HG03175 (cell line): ENCODE measurements around the gene ACSS1.

Experiments
- ATAC-seq: cut with Tn5 transposase; IDR thresholded peaks from one replicate; pipeline ENCODE4 v1.9.1; 2021; ENCODE audit warnings: mild to moderate bottlenecking, moderate library complexity; ENCODE audit not compliant: unreplicated experiment

ACSS1 gene

DNA sequence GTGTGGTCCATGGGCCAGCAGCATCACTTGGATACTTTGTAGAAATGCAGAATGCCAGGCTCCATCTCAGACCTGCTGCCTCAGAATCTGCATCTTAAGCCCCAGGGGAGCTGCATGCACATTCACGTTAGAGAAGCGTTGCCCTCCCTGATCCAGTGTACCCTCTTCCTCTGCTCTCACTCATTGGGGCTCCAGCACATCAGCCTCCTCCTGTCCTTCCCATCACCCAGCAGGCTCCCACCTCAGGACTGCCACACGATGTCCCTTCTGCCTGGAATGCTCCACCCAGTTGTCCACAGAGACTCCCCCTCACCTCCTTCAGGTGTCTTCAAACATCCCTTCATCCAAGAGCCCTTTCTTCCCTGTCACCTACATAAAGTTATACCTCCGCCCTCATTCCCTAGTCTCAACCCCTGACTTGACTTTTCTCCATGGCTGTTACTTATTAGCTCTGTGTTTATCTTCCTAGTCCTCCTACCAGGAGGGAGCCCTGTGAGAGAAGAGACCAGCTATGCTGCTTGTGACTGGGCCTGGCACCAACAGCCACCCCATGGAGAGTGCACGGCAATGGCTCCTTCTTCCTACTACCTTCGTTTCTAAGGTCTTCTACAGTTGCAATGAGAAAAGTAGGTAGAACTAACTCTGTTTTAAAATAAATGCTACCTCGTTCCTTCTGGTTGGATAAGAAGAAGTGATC is 3.3 kb upstream of the ACSS1 start:
- ATAC-seq: no peak

DNA sequence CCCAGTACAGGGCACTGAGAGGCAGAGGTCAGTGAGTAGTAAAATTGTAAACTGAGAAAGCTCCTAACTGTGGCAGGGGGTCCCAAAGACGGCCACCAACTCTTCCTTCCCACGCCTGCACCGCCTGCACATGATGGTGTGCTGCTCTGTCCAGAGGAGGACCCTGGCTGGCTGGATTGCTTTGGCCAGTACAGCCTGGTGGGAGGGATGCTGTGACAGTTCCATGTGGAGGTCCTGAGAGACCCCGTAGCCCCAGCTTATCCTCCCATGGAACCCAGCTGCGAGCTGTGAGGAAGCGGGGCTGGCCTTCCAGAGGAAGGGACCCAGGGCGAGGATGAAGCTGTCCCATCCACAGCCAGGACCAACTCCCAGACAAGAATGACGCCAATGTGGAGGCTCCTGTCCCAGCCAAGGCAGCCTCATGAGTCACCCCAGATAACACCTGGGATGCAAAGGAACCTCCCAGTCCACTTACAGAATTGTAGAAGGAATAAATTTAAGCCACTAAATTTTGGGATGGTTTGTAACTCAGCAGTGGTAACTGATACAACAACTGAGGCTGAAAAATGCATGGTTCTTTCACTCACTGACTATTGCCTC is 2.0 kb upstream of the ACSS1 start:
- ATAC-seq: no peak

DNA sequence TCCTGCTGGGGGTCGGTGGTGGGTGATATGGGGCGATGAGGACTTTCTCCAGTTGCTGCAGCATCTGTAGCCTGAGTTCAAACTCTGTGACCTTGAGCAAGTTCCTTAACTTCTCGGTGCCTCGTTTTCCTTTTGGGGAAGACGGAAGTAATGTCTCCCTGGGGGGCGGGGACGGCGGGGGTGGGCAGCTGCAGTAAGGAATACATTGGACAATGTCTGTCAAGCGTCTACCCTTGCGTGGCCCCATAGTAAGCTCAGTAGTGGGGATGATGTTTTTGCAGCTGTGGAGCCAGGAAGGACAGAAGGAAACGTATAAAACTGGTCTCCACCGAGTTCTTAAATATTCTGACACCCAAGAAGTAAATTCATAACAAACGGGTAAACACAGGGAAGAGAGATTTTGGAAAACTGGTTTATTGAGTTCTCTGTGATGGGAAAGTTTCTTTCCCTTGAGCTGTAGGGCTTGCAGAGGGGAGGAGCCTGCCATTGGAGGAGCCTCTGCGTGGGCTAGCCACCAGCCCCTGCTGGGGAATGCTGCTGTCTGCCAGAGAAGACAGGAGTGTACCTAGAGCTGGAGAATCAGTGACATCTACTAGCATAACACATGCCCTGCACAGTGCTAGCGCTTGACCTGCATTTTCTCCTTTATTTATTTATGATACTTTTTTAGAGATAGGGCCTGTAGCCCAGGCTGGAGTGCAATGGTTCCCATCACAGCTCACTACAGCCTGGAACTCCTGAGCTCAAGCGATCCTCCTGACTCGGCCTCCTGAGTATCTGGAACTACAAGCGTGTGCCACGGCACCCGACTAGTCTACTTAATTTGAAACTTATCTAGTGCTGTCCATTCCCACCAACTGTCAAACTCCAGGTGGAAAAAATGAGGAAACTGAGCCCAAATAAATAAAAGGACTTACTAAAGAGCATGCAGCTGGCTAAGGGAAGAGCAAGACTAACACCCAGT is 1.2 kb upstream of the ACSS1 start:
- ATAC-seq: no peak

DNA sequence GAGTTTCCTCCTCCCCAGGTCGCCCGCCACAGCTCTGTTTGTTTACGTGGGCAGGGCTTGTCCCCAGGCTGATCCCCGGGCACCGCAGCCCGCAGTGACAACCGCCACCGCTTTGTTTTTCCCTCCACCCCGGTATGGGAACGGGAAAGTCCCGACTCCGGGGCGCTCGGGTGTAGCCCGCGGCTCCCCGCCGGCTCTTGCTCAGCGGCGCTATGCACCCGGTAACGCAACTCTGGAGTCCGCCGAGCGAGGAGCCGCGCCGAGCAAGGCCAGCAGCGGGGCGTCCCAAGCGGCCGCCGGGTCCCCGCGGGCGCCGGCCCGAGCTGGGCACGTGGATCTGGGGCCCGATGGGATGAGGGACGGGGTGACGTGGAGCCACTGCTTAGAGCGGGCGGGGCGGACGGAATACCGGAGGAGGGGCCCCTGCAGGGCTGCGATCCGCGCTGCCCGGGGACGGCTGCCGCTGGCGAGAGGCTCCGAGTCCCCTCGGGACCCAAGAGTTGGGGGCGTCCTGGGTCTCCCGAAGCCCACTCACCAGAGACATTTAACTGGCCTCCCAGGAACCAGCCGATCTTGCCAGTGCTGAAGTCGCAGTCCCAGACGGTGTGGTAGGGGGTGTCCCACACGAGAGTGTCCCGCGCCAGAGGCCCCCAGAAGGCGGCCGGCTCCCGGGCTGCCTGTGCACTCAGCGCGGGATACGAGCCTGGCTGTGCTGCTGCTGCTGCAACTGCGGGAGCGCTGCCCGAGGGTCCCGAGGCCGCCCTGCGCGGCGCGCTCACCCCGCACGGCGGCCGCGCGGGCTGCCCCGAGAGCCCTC is 497 bp downstream of the ACSS1 start:
- ATAC-seq: peak; percentile 24

DNA sequence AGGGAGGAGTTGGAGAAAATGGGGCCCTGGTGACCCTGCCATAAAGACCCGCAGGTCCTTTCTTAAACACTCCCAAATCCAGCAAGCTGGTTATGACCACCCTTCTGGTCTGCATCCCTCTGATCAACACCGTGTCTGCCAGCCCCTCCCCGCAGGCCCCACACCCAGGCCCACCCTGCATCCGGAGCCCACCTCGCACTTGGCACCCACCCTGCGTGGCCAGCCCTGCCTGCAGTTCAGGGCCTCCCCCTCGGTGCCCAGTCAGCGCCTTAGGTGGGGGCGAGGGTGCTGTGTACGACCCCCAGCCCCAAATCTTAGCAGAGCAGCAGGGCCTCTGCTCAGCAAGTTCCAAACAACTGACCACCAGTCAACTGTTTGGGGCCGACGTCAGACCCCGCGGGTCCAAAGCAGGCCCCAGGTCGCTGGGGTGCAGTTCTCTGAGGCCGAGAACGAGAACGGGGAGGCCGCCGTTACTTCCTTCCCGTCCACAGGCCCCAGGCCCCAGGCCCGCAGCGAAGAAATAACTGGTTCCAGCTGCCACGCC is 1.2 kb downstream of the ACSS1 start:
- peak; percentile 26 for ATAC-seq

DNA sequence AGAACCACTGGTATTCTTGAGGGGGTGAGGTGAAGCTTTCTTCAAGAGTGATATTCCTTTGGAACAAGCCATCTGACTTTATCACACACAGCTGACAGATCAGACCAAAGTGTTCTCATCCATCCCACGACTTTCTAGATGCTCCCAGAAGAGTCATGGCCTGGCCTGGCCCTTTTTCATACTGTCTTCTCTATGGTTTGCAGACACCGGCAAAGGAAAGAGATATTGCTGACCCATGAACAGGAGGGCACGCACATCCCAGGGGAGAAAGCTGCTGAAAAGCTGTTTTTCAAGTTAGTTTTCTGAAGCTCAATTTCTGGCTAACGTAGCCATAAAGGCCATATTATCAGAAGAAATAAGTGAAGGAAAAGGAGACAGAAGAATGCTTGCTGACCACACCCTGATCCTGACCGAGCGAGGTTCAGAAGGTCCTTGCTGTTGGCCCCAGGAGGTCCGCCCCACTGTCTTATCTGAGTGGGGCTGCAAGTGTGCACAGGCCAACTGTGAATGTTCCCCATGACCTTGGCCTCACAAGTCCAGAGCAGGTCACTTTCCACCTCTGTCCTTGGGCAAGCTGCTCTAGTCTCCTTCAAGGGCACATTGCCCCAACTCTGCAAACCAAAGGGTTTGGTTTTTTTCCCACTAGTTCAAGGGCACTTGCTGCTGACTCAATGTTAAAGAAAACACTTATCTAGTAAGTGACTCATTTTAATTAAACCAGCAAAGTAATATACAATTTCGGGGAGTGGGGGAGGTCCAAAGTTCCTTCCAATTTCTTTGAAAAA is 2.0 kb downstream of the ACSS1 start:
- no peak for ATAC-seq

DNA sequence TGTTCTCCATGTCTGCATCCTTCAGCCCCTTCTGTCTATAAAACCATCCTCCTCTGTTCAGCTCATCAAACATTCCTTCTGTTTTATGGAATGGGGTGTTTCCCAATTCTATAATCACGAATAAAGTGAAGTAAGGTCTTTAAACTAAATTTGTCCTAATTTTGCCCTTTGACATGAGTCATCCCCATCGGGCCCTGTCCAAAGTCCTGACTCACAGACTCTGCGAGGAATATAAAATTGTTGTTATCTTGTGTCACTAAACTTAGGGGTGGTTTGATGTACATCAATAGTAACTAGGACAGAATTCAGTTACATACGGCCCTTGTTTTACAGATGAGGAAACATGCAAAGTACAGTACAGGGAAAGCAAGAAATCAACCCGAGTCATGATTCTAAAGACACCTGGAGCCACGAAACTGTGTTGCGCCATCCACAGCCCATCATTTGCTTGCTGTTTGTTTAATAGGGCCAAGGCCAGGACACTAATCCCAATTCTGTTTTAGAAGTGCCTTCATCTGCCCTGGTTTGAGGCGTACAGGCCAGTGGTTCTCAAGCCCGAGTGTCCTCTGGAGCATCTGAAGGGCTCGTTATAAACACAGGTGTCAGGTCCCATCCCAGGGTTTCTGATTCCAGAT is 2.8 kb downstream of the ACSS1 start:
- ATAC-seq: no peak

DNA sequence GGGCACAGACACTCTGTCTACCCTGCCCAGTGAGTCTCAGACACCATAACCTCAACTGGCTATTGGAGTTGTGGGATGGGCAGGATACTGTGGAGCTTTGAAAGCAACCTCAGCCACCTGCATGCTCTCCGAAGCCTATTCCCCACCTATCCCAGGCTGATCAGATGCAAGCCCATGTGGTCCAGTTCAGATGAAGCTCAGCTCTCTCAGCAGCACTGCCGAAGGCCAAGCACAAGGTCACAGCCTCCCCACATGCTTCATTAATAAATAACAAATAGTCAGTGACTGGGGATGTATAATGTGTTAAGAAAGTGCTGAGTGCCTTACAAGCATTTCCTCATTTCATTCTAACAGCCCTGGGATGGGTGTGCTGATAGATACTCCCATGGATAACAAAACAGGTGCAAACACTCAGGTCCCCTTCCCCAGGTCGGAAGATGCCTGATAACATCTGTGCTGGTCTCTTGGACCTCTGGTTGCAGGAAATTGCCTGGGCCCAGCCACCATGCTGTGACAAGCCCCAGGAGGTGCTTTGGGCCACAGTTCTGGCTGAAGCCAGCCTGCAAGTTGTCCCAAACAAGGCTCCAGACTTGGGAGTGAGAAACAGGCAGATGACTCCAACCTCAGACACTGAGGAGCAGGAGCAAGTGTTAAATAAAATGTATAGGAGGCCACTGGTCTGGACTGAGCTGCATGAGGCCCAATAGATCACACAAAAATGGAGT is 3.7 kb downstream of the ACSS1 start:
- peak; percentile 30 for ATAC-seq

DNA sequence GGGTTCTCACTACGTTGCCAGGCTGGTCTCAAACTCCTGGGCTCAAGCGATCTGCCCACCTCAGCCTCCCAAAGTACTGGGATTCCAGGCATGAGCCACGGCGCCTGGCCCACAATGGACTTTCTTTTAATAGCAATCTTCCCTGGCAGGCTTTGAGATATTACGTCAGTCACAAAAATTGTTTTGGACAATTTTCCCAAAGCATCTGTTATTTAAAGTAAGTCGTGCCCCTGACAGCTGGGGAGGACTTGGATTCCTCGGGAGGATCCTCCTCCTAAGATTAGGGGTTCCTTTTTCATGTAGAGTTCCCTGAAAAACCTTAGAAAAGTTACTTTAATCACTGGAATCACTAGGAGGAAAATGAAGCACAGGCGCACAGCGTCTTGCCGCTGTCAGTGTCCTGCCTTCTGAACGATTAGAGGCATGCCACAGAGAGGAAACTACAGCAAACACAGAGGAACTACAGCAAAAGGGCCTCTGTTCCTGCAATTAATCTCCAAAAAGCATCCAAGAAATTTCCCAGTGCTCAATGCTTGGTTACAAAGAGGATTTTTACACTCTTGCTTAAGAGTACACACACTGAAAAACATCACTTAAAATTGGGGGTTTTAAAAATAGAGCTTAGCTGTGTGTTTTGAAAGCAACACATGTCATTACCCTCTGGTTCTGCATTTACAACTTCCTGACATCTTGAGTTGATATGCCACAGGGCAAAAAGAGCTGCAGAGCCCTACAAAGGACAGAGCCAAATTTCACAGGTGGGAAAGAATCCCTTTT is 4.5 kb downstream of the ACSS1 start:
- no peak for ATAC-seq

DNA sequence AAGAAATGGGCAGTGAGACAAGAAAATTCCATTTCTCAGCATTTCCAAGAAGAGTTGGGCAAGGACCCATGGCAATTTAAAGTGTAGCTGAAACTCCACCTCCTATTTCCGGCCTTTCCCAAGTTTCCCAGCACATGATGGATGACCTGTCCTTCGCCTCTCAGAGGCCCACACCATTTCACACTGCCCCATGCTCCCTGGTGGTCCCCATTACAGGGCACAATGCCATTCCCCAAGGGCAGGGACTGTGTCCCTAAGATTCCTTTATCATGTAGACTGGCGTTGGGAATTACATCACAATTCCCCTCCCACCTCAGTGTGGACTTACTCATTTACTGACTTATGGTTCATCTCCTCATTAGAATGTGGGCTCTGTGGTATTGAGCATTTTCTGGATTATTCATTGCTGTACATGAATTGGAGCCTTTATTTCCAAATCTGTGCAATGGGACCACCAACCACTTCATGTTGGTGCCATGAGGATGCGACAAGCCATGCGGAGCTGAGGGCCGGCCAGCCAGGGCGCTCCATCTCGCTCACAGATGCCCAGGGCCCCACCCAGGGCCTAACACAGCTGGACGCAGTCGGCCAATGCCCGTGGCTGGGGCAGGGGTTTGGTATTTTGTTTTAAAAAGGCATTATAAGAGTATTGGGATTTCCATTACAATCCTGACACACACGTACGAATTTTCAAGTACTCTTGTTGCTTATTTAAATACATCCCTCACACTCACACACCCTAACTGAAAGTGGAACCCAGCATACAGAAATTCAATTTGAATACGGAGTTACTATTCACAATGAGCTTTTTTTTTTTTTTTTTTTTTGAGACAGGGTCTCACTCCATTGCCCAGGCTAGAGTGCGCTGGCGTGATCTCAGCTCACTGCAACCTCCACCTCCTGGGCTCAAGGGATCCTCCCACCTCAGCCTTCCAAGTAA is 5.4 kb downstream of the ACSS1 start:
- no peak for ATAC-seq

DNA sequence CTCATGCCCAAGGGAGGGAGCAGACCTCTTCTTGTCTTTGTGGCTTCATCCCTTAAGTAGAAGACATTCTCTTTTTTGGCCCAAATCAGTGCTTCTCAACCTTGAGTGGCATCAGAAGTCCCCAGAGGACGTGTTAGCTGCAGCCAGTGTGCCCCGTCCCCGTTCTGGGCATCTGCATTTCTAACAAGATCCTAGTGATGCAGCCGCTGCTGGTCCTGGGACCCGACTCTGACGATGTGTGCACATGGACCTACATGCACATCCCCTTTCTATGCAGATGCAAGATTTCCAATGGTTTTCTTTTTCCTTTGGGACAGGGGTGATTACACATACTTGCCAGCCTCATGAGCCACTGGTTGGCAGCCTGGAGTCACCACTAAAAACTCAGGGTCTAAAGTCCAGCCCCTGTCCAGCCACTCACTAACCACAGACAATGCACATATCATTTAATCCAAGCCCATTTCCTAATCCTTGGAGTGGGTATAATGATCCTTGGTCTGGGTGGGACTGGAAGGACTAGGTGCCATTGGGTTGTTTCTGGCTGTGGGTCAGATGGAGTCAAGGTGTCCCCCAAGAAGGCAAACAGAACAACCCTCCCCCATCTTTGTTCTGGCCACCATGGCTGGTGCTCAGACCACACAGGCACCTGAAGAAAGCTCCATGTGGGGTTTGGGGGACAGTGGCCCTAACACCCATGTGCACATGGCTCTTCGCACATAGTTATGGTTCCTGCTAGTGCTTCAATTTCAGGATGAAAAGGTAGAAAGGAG is 6.4 kb downstream of the ACSS1 start:
- no peak for ATAC-seq

DNA sequence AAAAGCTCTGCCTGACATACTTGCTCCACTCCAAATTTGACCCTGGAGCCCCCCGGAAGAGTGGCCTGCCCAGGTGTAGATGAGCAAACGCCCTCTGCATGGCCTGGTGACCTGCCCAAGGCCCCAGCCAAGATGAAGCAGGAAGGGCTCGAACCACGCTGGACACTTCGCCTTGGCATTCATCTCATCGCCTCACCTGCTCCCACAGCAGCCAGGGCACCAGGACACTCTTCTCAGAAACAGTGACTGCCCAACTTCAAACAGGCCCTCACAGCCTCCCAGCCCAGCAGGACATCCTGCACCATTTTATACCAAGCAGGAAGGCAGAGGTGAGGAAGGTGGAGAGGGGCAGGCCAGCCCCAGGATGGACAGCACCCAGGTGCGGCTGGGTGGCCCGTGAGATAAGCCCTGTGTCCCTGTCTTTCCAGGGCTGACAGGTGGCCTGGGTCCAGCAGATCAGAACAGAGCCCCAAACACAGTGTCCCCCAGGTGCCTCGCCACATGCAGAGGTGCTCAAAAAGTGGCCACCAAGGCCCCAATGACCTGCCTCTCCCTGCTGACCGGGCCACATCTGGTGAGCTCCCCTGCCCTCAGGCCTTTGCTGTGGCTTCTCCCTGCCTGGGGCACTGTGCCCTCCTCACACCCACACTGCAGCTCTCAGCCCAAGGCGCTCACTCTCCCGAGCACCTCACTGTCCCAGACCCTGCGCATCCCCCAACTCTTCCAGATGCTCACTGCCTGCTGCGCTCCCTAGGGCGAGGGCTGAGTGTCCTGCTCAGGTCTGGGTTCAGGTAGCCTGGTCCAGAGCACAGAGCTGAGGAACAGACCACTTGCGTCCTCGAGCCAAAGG is 7.2 kb downstream of the ACSS1 start:
- no peak for ATAC-seq

DNA sequence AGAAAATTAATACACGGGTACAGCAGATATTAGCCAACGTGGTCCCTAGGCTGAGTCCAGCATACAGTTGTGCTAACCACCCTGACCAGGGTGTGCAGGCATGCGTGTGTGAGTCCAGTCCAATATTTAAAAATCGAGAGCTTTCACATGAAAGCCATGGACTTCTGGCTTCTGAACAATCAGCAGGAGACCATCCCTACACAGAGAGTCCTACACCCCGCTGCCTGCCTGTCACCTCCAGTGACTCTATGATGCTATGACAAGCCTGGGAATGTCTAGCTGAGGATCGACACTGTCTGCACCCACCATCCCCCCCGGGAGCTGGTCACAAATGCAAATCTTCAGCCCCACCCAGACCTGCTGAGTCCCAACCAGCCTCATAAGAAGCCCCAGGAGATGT is 7.9 kb downstream of the ACSS1 start:
- no peak for ATAC-seq

DNA sequence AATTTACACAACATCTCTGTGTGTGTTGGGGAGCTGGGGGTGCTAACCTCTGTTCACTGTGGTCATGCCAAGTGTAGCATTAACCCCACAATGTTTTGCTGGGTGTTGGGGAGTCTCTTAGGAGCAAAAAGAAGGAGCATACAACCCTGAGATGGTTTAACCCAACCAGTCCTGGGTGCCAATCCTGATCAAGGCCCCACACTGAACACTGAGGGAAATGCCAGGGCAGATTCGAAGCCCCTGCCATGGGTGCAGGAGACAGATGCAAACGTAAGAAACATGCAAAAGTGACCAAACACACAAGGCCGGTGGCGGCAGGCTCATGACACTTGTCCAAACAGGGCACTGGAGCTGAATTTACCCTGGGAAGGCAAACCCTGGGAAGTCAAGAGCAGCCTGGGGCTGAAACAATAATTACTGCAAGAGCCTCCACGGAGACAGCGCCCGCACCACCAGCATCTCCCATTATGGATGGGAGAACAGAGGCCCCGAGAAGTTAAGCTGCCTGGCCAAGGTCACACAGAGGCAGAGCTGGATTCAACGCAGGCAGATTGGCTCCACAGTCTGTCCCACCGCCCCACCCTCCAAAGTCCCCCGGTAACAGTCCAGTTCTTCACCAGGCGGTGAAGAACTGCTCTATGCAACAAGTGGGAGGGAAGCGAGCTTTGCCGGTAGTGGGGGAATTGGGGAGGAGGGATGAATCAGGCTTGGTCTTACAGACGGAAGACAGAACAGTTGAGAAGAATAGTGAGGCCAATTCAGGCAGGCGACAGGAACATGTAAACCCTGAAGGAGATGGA is 8.5 kb downstream of the ACSS1 start:
- ATAC-seq: no peak
